Colonic mucosa (tissue), 4 donors: ENCODE measurements around the gene ADPRM. TPM values are rescaled to one million over a fixed set of nuclear protein-coding genes. Genes with fewer than 3 reads are reported as not detected.

Source experiments
- DNase-seq: peaks from one replicate; pipeline ENCODE4 v3.0.0-alpha.2; 2020
- H3K27ac ChIP-seq: fragments of 200-600 bp; one replicate; pipeline ENCODE4 v1.8.0; 2021
- H3K27me3 ChIP-seq: fragments of 200-600 bp; one replicate; pipeline ENCODE4 v1.8.0; 2021
- H3K36me3 ChIP-seq: fragments of 200-600 bp; one replicate; pipeline ENCODE4 v1.8.0; 2021
- H3K4me1 ChIP-seq: fragments of 200-600 bp; one replicate; pipeline ENCODE4 v1.8.0; 2021; ENCODE audit warnings: mild to moderate bottlenecking
- H3K4me3 ChIP-seq: fragments of 200-600 bp; one replicate; pipeline ENCODE4 v1.8.0; 2021
- H3K9ac ChIP-seq, 2 donors: one replicate each; pipeline ENCODE4 v1.7.0; 2013; ENCODE audit warnings: control low read depth in 2 of 2, low read depth in 2 of 2, low read length in 2 of 2
- H3K9me3 ChIP-seq: fragments of 200-600 bp; one replicate; pipeline ENCODE4 v1.8.0; 2021
- CTCF ChIP-seq: fragments of 200-600 bp; IDR thresholded peaks from one replicate; pipeline ENCODE4 v1.8.0; 2022; ENCODE audit warnings: antibody characterized with exemption, mild to moderate bottlenecking
- intact Hi-C: fragments of 100-400 bp; cut with DNase I; formaldehyde crosslinking; loops from one replicate; pipeline ENCODE4 v1.14.1; 2022
- total RNA-seq, 2 donors: library from RNA; stranded (reverse); fragmentation: NEBNext Ultra II Directional in 1 of 2; extraction: Animal tissue kit (Norgen Biotek cat#: 25700) in 1 of 2; gene quantifications; one replicate each; pipeline ENCODE4 v1.2.1, GENCODE V29; 2021
- donor health status: healthy.
- donor health status: DM: no; HTN: no; CAD: no.
- donor health status: DM: no; HTN: no; CAD: no.

Gene ADPRM
- 1 to 10 TPM; 4.1 to 7.7 TPM for total RNA-seq

GRCh38 chr17:10697092-10698081 lies at the start of gene ADPRM, which contains the start of gene SCO1:
Gene ADPRM (plus strand): TSS chr17:10697594. CDS start chr17:10704927, 7,333 bp downstream.
Gene SCO1 (minus strand): TSS chr17:10697533. CDS start chr17:10697507, 26 bp downstream.
- H3K36me3 ChIP-seq: no peaks in the 10 kb centered on the region
- no peaks in the 10 kb centered on the region for H3K9me3 ChIP-seq
- peaks cover 9% of the 10 kb centered on the region for H3K4me1 ChIP-seq
- peak; percentile 97 for DNase-seq
- H3K27me3 ChIP-seq: no peaks in the 10 kb centered on the region
- peak within 1 kb of the TSS; percentile 97 for H3K27ac ChIP-seq
- intact Hi-C loops: no loop called here
- H3K9ac ChIP-seq: peak within 1 kb of the TSS; percentile 90 to 94
- H3K4me3 ChIP-seq: peak within 1 kb of the TSS; percentile 98
- peak; percentile 31 for TF ChIP-seq CTCF

GRCh38 chr17:10648381-10648780 lies 49.0 kb upstream of the ADPRM start:
- TF ChIP-seq CTCF: no peak
- Histone ChIP-seq H3K9me3 (no peaks in the 10 kb centered on the region), H3K27me3 (no peaks in the 10 kb centered on the region), H3K36me3 (no peaks in the 10 kb centered on the region), H3K27ac (no peak overlapping the region), H3K4me3 (no peak overlapping the region), H3K9ac (no peak overlapping the region), H3K4me1 (no peaks in the 10 kb centered on the region)
- no peak for DNase-seq
- intact Hi-C loops: loop anchor here (5.0 kb wide), 1 partner anchor 199 kb away; no protein-coding TSS in a partner anchor

GRCh38 chr17:10648956-10649355 lies 48.4 kb upstream of the ADPRM start:
- H3K9ac ChIP-seq: no peak overlapping the region
- no peaks in the 10 kb centered on the region for H3K4me1 ChIP-seq
- TF ChIP-seq CTCF: no peak
- no peak overlapping the region for H3K4me3 ChIP-seq
- no peak overlapping the region for H3K27ac ChIP-seq
- no peaks in the 10 kb centered on the region for H3K9me3 ChIP-seq
- no peaks in the 10 kb centered on the region for H3K27me3 ChIP-seq
- intact Hi-C loops: loop anchor here (5.0 kb wide), 1 partner anchor 198 kb away; no protein-coding TSS in a partner anchor
- H3K36me3 ChIP-seq: no peaks in the 10 kb centered on the region
- DNase-seq: no peak

GRCh38 chr17:10649602-10650001 lies 47.8 kb upstream of the ADPRM start:
- Histone ChIP-seq H3K9me3 (no peaks in the 10 kb centered on the region), H3K4me3 (no peak overlapping the region), H3K27me3 (no peaks in the 10 kb centered on the region), H3K9ac (no peak overlapping the region), H3K36me3 (no peaks in the 10 kb centered on the region), H3K4me1 (no peaks in the 10 kb centered on the region), H3K27ac (no peak overlapping the region)
- intact Hi-C loops: loop anchor here (5.0 kb wide), 1 partner anchor 198 kb away; no protein-coding TSS in a partner anchor
- DNase-seq: no peak
- TF ChIP-seq CTCF: no peak

- intact Hi-C loops: no loop called here
- no peak overlapping the region for H3K9ac ChIP-seq
- no peak overlapping the region for H3K27ac ChIP-seq
- DNase-seq: no peak
- H3K27me3 ChIP-seq: no peaks in the 10 kb centered on the region
- H3K4me1 ChIP-seq: no peaks in the 10 kb centered on the region
- TF ChIP-seq CTCF: no peak
- no peak overlapping the region for H3K4me3 ChIP-seq
- H3K9me3 ChIP-seq: no peaks in the 10 kb centered on the region
- H3K36me3 ChIP-seq: no peaks in the 10 kb centered on the region
These were observed 45.5 kb upstream of the ADPRM start for GRCh38 chr17:10651927-10652326.
